SU-DHL-6 (cell line): ENCODE measurements around the gene SLC27A6.
"Not testable (repeated sequence)": the region's sequence is repeated elsewhere in the genome, so short reads cannot be mapped to it uniquely, and the experiment has no call there.

ENCODE experiments used
- EZH2phosphoT487 ChIP-seq: fragments of 200-600 bp; sonication (generic), shearing (Covaris generic); conservative IDR thresholded peaks from 2 replicates; pipeline ENCODE4 v1.6.1; 2018; ENCODE audit warnings: mild to moderate bottlenecking, antibody characterized with exemption, low read length, moderate library complexity, mixed read lengths
- TF ChIP-seq, protein P1 (sequence below): fragments of 200-600 bp; sonication (generic); IDR thresholded peaks from one replicate; pipeline ENCODE4 v1.5.1; 2017; ENCODE audit warnings: antibody characterized with exemption, mild to moderate bottlenecking, low read length, moderate library complexity; ENCODE audit not compliant: insufficient read depth, poor library complexity, severe bottlenecking

DNA sequence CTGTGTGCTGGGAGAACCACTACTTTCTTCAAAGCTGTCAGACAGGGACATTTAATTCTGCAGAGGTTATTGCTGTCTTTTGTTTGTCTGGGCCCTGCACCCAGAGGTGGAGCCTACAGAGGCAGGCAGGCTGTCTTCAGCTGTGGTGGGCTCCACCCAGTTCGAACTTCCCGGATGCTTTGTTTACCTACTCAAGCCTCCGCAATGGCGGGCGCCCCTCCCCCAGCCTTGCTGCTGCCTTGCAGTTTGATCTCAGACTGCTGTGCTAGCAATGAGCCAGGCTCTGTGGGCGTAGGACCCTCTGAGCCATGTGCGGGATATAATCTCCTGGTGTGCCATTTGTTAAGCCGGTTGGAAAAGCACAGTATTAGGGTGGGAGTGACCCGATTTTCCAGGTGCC is 22.2 kb upstream of the SLC27A6 start:
- TF ChIP-seq, protein P1, sequence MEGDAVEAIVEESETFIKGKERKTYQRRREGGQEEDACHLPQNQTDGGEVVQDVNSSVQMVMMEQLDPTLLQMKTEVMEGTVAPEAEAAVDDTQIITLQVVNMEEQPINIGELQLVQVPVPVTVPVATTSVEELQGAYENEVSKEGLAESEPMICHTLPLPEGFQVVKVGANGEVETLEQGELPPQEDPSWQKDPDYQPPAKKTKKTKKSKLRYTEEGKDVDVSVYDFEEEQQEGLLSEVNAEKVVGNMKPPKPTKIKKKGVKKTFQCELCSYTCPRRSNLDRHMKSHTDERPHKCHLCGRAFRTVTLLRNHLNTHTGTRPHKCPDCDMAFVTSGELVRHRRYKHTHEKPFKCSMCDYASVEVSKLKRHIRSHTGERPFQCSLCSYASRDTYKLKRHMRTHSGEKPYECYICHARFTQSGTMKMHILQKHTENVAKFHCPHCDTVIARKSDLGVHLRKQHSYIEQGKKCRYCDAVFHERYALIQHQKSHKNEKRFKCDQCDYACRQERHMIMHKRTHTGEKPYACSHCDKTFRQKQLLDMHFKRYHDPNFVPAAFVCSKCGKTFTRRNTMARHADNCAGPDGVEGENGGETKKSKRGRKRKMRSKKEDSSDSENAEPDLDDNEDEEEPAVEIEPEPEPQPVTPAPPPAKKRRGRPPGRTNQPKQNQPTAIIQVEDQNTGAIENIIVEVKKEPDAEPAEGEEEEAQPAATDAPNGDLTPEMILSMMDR = not testable (repeated sequence)
- TF ChIP-seq EZH2phosphoT487 = not testable (repeated sequence)
